Erythroblast (primary cell): ENCODE data around the gene ZNF283.

Experiments used
- GATA1 ChIP-seq: IDR thresholded peaks from 2 replicates; pipeline ENCODE4 v1.6.1; 2011; ENCODE audit warnings: low read depth, mild to moderate bottlenecking, control low read depth, low read length, moderate library complexity
- POLR2A ChIP-seq: IDR thresholded peaks from 2 replicates; pipeline ENCODE4 v1.6.1; 2011; ENCODE audit warnings: mild to moderate bottlenecking, low read length

- TF ChIP-seq POLR2A (no peak), GATA1 (no peak)
These were observed 12.0 kb downstream of the ZNF283 start for GRCh38 chr19:43839139-43839538.
